Measurements from ENCODE around the gene CDH4.
"Not testable (repeated sequence)": the region's sequence is repeated elsewhere in the genome, so short reads cannot be mapped to it uniquely, and the experiment has no call there.

The CDH4 gene

DNA sequence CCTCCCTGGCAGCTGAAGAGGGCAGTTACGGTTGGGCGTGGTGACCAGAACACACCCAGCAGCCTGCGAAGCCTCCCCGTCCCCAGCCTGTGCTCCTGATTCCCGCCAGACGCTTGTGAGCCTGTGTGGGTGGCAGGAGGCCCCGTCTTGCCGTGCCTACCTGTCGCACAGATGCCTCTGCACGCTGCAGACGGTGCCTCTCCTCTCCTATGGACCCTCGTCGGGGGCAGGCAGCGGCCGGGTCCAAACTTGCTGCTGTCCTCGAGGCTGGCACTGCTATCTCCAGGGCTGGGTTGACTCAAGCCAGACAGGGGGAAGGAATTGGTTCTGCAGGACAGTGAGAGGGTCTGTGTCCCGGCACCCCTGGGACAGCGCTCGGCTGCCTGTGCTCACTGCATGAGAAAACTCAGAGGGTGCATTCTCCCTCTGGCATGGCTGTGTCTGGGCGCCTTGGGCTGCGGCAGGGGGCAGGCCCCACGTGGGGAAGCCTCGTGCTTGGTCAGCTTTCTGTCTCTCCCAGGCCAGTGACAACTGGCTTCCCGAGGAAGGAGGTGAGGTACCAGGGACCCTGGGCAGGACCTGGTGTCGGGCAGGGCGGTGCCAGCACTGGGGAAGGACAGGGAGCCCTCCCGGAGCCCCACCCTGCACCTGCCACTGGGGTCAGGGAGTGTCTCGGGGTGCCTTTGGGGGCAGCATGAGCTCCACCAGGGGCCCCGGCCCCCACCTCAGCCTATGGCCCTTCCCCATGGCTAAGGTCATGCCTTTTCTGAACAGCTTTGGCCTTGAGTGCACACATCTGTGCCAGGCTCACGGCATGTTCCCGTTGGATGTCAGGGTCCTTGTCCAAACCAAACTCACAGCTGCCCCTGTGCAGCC lies 686.1 kb downstream of the CDH4 start:
- no peaks in the 10 kb centered on the region for H3K4me1 ChIP-seq (ENCODE audit: control insufficient read depth, insufficient read depth, low read length)
- H3K36me3 ChIP-seq (ENCODE audit: control insufficient read depth, insufficient read depth, low read length), result no peaks in the 10 kb centered on the region
- no peaks in the 10 kb centered on the region for H3K27me3 ChIP-seq (ENCODE audit: control insufficient read depth, insufficient read depth, low read length)
- H3K4me3 ChIP-seq (ENCODE audit: low read length), result no peak overlapping the region
- no peak overlapping the region for H3K27ac ChIP-seq (ENCODE audit: low read depth, low read length)
- no peak overlapping the region for H3K9ac ChIP-seq (ENCODE audit: low read length)

- Histone ChIP-seq H3K36me3 (ENCODE audit: control insufficient read depth, insufficient read depth, low read length) (no peaks in the 10 kb centered on the region), H3K27me3 (ENCODE audit: control insufficient read depth, insufficient read depth, low read length) (no peaks in the 10 kb centered on the region), H3K4me3 (ENCODE audit: low read length) (no peak overlapping the region), H3K27ac (ENCODE audit: low read depth, low read length) (no peak overlapping the region), H3K4me1 (ENCODE audit: control insufficient read depth, insufficient read depth, low read length) (no peaks in the 10 kb centered on the region), H3K9ac (ENCODE audit: low read length) (no peak overlapping the region)
Observed at GRCh38 chr20:61938839-61939690, 687.0 kb downstream of the CDH4 start.

GRCh38 chr20:61939691-61940360 lies 687.8 kb downstream of the CDH4 start:
- H3K9ac ChIP-seq (ENCODE audit: low read length), result no peak overlapping the region
- no peaks in the 10 kb centered on the region for H3K27me3 ChIP-seq (ENCODE audit: control insufficient read depth, insufficient read depth, low read length)
- no peak overlapping the region for H3K27ac ChIP-seq (ENCODE audit: low read depth, low read length)
- H3K4me1 ChIP-seq (ENCODE audit: control insufficient read depth, insufficient read depth, low read length), result no peaks in the 10 kb centered on the region
- no peak overlapping the region for H3K4me3 ChIP-seq (ENCODE audit: low read length)
- H3K36me3 ChIP-seq (ENCODE audit: control insufficient read depth, insufficient read depth, low read length), result no peaks in the 10 kb centered on the region

- H3K4me1 ChIP-seq (ENCODE audit: control insufficient read depth, insufficient read depth, low read length), result no peaks in the 10 kb centered on the region
- no peaks in the 10 kb centered on the region for H3K27me3 ChIP-seq (ENCODE audit: control insufficient read depth, insufficient read depth, low read length)
- no peaks in the 10 kb centered on the region for H3K36me3 ChIP-seq (ENCODE audit: control insufficient read depth, insufficient read depth, low read length)
- H3K9ac ChIP-seq (ENCODE audit: low read length), result no peak overlapping the region
- no peak overlapping the region for H3K27ac ChIP-seq (ENCODE audit: low read depth, low read length)
- no peak overlapping the region for H3K4me3 ChIP-seq (ENCODE audit: low read length)
Observed at GRCh38 chr20:61940491-61940890, 688.4 kb downstream of the CDH4 start.

DNA sequence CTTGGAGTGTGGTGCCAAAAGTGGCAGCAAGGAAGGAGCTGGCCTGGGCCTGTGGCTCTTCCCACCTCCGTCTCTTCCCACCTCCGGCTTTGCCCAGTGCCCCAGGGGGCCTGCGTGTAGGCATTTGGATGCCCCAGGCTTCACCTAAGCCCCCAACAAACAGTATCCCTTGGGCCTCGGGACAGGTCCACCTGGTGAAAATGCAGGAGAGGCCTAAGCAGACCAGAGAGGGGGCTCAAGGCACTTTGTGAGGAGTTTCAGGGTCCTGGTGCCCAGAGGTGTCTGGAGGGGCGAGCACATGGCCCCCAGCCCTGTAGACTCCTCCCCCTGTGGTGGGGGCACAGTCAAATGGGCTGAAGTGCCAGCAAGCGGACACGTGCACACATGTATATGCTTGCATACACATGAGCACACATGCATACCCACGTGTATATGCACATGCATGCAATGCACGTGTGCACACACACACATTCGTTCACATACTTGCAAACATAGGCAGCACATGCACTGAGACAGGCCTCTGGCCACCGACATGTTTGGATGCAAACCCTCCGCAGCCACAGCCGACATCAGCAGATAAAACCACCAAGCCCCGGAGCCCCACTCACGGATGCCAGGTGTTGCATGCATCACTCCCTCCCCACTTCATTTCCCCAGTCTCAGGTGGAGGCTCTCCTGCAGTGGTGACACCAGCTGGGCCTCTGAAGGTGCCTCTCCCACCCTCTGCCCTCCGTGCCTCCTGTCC lies 689.1 kb downstream of the CDH4 start:
- Histone ChIP-seq H3K27ac (ENCODE audit: low read depth, low read length) (no peak overlapping the region), H3K4me3 (ENCODE audit: low read length) (no peak overlapping the region)

GRCh38 chr20:61941721-61942405 lies 689.8 kb downstream of the CDH4 start:
- H3K4me1 ChIP-seq (ENCODE audit: control insufficient read depth, insufficient read depth, low read length), result no peaks in the 10 kb centered on the region
- H3K9ac ChIP-seq (ENCODE audit: low read length), result no peak overlapping the region
- no peak overlapping the region for H3K4me3 ChIP-seq (ENCODE audit: low read length)
- no peaks in the 10 kb centered on the region for H3K36me3 ChIP-seq (ENCODE audit: control insufficient read depth, insufficient read depth, low read length)
- no peaks in the 10 kb centered on the region for H3K27me3 ChIP-seq (ENCODE audit: control insufficient read depth, insufficient read depth, low read length)
- no peak overlapping the region for H3K27ac ChIP-seq (ENCODE audit: low read depth, low read length)

More for the DNA sequence above, 689.1 kb downstream of the CDH4 start:
- no peaks in the 10 kb centered on the region for H3K4me1 ChIP-seq (ENCODE audit: control insufficient read depth, insufficient read depth, low read length)
- H3K27me3 ChIP-seq (ENCODE audit: control insufficient read depth, insufficient read depth, low read length), result no peaks in the 10 kb centered on the region
- H3K9ac ChIP-seq (ENCODE audit: low read length), result no peak overlapping the region
- no peaks in the 10 kb centered on the region for H3K36me3 ChIP-seq (ENCODE audit: control insufficient read depth, insufficient read depth, low read length)

DNA sequence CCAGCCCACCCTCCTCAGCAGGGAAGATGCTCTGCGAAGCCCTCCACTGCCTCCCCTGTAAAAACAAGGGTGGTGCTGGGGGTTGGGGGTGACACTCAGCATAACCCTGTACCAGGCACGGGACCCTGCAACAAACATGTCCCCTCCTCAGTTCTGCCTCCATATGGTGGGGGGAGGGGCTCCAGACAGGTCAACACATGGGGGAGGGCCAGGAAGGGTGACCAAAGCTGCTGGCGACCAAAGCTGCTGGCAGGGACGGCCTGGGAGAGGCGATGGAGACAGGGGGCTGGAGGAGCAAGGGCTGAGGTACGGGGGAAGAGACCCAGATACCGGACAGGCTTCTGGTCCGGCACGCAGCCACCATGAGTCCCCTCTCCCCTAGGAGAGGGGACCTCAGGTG lies 690.5 kb downstream of the CDH4 start:
- Histone ChIP-seq H3K4me1 (ENCODE audit: control insufficient read depth, insufficient read depth, low read length) (no peaks in the 10 kb centered on the region), H3K9ac (ENCODE audit: low read length) (no peak overlapping the region), H3K27ac (ENCODE audit: low read depth, low read length) (no peak overlapping the region), H3K36me3 (ENCODE audit: control insufficient read depth, insufficient read depth, low read length) (no peaks in the 10 kb centered on the region), H3K27me3 (ENCODE audit: control insufficient read depth, insufficient read depth, low read length) (no peaks in the 10 kb centered on the region), H3K4me3 (ENCODE audit: low read length) (no peak overlapping the region)

DNA sequence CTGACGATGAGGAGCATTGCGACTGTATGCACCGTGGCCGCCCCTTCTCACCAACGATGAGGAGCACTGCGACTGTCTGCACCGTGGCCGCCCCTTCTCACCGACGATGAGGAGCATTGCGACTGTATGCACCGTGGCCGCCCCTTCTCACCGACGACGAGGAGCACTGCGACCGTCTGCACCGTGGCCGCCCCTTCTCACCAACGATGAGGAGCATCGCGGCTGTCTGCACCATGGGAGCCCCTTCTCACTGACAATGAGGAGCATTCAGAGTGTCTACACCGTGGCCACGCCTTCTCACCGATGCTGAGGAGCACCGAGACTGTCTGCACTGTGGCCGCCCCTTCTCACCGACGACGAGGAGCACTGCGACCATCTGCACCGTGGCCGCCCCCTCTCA lies 692.9 kb downstream of the CDH4 start:
- not testable (repeated sequence) for H3K9ac ChIP-seq (ENCODE audit: low read length); H3K4me1 ChIP-seq (ENCODE audit: control insufficient read depth, insufficient read depth, low read length); H3K36me3 ChIP-seq (ENCODE audit: control insufficient read depth, insufficient read depth, low read length); H3K27me3 ChIP-seq (ENCODE audit: control insufficient read depth, insufficient read depth, low read length); H3K4me3 ChIP-seq (ENCODE audit: low read length); H3K27ac ChIP-seq (ENCODE audit: low read depth, low read length)

GRCh38 chr20:61945495-61945894 lies 693.4 kb downstream of the CDH4 start:
- H3K9ac ChIP-seq (ENCODE audit: low read length); H3K27me3 ChIP-seq (ENCODE audit: control insufficient read depth, insufficient read depth, low read length); H3K36me3 ChIP-seq (ENCODE audit: control insufficient read depth, insufficient read depth, low read length); H3K4me3 ChIP-seq (ENCODE audit: low read length); H3K27ac ChIP-seq (ENCODE audit: low read depth, low read length); H3K4me1 ChIP-seq (ENCODE audit: control insufficient read depth, insufficient read depth, low read length): not testable (repeated sequence)

GRCh38 chr20:61948056-61948455 lies 696.0 kb downstream of the CDH4 start:
- not testable (repeated sequence) for H3K27ac ChIP-seq (ENCODE audit: low read depth, low read length); H3K36me3 ChIP-seq (ENCODE audit: control insufficient read depth, insufficient read depth, low read length); H3K4me1 ChIP-seq (ENCODE audit: control insufficient read depth, insufficient read depth, low read length); H3K27me3 ChIP-seq (ENCODE audit: control insufficient read depth, insufficient read depth, low read length); H3K9ac ChIP-seq (ENCODE audit: low read length); H3K4me3 ChIP-seq (ENCODE audit: low read length)

DNA sequence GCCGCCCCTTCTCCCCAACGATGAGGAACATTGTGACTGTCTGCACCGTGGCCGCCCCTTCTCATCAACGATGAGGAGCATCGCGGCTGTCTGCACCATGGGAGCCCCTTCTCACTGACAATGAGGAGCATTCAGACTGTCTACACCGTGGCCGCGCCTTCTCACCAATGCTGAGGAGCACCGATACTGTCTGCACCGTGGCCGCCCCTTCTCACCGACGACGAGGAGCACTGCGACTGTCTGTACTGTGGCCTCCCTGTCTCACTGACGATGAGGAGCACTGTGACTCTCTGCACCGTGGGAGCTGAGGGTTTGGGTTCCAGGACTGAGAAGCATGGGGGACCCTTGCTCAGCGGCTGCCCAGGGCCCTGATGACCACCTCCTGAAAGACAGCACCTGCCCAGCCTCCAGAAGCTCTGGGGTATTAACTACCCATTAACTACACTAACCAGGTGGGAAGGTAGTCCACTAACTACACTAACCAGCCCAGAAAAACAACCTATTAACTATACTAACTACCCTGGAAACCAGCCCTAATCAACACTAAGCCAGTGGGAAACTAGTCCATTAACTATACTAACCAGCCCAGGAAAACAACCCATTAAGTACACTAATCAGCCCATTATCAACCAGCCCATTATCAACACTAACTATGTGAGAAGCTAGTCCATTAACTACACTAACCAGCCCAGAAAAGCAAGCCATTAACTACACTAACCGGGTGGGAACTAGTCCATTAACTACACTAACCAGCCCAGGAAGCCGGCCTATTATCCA lies 696.7 kb downstream of the CDH4 start:
- no peaks in the 10 kb centered on the region for H3K27me3 ChIP-seq (ENCODE audit: control insufficient read depth, insufficient read depth, low read length)
- H3K9ac ChIP-seq (ENCODE audit: low read length), result no peak overlapping the region
- H3K36me3 ChIP-seq (ENCODE audit: control insufficient read depth, insufficient read depth, low read length), result no peaks in the 10 kb centered on the region
- no peak overlapping the region for H3K27ac ChIP-seq (ENCODE audit: low read depth, low read length)
- H3K4me1 ChIP-seq (ENCODE audit: control insufficient read depth, insufficient read depth, low read length), result no peaks in the 10 kb centered on the region
- no peak overlapping the region for H3K4me3 ChIP-seq (ENCODE audit: low read length)
